AML-193 (cell line): ENCODE results near the gene ZNF471.

Source experiments
- DNase-seq, 2 experiments: peaks; one replicate each; lab custom pipeline; 2025; lab: John Stamatoyannopoulos, UW

ZNF471 gene

DNA sequence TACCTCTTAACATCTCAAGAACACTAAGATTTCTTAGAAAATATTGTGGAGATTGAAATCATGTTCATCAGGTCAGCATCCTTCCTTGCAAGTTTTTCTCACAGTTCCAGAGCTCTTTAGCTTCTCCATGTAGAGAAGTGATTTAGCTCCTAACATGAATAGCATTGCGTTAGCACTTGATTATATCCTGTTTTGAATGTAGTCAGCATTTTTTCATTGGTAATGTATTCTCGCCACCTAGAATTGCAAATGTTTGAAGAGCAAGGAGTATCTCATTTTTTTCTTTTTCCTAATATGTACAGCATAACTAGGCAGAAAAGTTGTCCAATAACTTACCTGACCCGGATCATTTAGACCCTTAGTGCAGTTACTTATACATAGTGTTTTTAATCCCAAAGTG lies 66.3 kb downstream of the ZNF471 start:
- DNase-seq = no peak

DNA sequence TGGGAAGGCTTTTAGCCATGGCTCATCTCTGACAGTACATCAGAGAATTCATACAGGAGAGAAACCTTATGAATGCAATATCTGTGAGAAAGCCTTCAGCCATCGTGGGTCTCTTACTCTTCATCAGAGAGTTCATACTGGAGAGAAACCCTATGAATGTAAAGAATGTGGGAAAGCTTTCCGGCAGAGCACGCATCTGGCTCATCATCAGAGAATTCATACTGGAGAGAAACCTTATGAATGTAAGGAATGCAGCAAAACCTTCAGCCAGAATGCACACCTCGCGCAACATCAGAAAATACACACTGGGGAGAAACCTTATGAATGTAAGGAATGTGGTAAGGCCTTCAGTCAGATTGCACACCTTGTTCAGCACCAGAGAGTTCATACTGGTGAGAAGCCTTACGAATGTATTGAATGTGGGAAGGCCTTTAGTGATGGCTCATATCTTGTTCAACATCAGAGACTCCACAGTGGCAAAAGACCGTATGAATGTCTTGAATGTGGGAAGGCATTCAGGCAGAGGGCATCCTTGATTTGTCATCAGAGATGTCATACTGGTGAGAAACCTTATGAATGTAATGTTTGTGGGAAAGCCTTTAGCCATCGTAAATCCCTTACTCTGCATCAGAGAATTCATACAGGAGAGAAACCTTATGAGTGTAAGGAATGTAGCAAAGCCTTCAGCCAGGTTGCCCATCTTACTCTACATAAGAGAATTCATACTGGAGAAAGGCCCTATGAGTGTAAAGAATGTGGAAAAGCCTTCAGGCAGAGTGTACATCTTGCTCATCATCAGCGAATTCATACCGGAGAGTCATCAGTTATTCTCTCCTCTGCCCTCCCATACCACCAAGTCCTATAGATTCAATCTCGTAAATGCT lies 70.3 kb downstream of the ZNF471 start:
- DNase-seq = no peak
